HG02840 (cell line): ENCODE results near the gene ANKRD55.
"Not testable (repeated sequence)": the region's sequence is repeated elsewhere in the genome, so short reads cannot be mapped to it uniquely, and the experiment has no call there.

ENCODE experiments used
- ATAC-seq: cut with Tn5 transposase; IDR thresholded peaks from one replicate; pipeline ENCODE4 v1.9.1; 2021; ENCODE audit warnings: mild to moderate bottlenecking, moderate library complexity, moderate number of reproducible peaks; ENCODE audit not compliant: unreplicated experiment, low FRiP score

Gene ANKRD55

GRCh38 chr5:56088431-56088949 lies 144.6 kb downstream of the ANKRD55 start:
- no peak for ATAC-seq

GRCh38 chr5:56085193-56085592 lies 147.9 kb downstream of the ANKRD55 start:
- no peak for ATAC-seq

GRCh38 chr5:56083286-56083854 lies 149.8 kb downstream of the ANKRD55 start:
- no peak for ATAC-seq

GRCh38 chr5:56081053-56081642 lies 152.0 kb downstream of the ANKRD55 start:
- ATAC-seq = peak; percentile 39

- ATAC-seq = peak; percentile 53
Observed at GRCh38 chr5:56080375-56081052, 152.6 kb downstream of the ANKRD55 start.

- not testable (repeated sequence) for ATAC-seq
Observed at GRCh38 chr5:56079157-56079500, 154.0 kb downstream of the ANKRD55 start.

- ATAC-seq = no peak
Observed at GRCh38 chr5:56078278-56079156, 154.6 kb downstream of the ANKRD55 start.

GRCh38 chr5:56077796-56078233 lies 155.3 kb downstream of the ANKRD55 start:
- no peak for ATAC-seq

GRCh38 chr5:56076486-56076885 lies 156.6 kb downstream of the ANKRD55 start:
- ATAC-seq = no peak

- no peak for ATAC-seq
Observed at GRCh38 chr5:56075361-56075760, 157.8 kb downstream of the ANKRD55 start.

- no peak for ATAC-seq
Observed at GRCh38 chr5:56072863-56073766, 160.0 kb downstream of the ANKRD55 start.

GRCh38 chr5:56071470-56071869 lies 161.7 kb downstream of the ANKRD55 start:
- ATAC-seq = no peak

- no peak for ATAC-seq
Observed at GRCh38 chr5:56070851-56071465, 162.2 kb downstream of the ANKRD55 start.

GRCh38 chr5:56069652-56070226 lies 163.4 kb downstream of the ANKRD55 start:
- ATAC-seq = no peak

- no peak for ATAC-seq
Observed at GRCh38 chr5:56066931-56067450, 166.1 kb downstream of the ANKRD55 start.

- ATAC-seq = no peak
Observed at GRCh38 chr5:56064984-56065383, 168.1 kb downstream of the ANKRD55 start.

GRCh38 chr5:56060276-56061110 lies 172.6 kb downstream of the ANKRD55 start:
- no peak for ATAC-seq

GRCh38 chr5:56059854-56060253 lies 173.3 kb downstream of the ANKRD55 start:
- ATAC-seq = no peak
